ENCODE measurements around the gene RASGRP3.

DNA sequence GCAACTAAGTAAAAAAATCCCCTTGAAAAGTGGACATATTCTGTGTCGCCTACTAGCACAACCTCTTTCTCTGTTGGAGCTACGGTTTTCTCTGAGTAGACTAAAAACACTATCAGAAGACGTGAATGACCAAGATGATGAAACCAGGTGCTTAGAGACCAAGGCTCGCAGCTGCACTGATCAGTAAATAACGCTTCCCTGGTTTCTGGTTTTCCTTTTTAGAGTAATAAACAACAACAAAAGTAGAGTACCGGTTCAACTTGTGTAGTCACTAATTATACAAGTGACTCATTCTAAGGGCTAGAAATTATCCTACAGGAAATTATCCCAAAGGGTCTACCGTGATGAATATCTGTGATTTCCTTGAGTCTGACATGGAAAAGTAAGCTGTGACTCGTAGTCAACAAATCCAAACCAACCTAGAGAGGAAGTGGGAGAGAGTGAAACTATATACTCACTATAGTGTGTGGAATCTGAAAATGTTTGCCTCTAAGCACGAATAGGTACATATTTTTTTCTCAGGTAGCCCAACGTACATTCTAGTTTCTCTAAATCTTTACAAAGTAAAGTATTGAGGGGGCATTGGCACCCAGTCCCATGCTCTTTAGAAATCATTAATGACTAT, 17.8 kb downstream of the RASGRP3 start:
- TF ChIP-seq GATA3 (IDR thresholded peaks at IDR 0.05; ENCODE audit: low read depth, low read length) (no peak), GATA2 (IDR thresholded peaks at IDR 0.05; ENCODE audit: low read depth, low read length) (no peak)

Data from SH-SY5Y (cell line).